K562 (cell line): ENCODE measurements around the gene TMEM209.

Source experiments
- CHD4 ChIP-seq: fragments of 200-600 bp; sonication (generic); IDR thresholded peaks from 3 replicates; pipeline ENCODE4 v1.6.1; 2012; ENCODE audit warnings: low read depth, mild to moderate bottlenecking, mixed read lengths, low read length, inconsistent platforms; ENCODE audit not compliant: insufficient read depth, insufficient replicate concordance, poor library complexity, severe bottlenecking
- CTCF ChIP-seq, 3 experiments: IDR thresholded peaks in 2 of 3; conservative IDR thresholded peaks in 1 of 3; 2 replicates each; pipeline ENCODE4 v1.5.1; 2011 to 2012; ENCODE audit warnings: low read length in 3 of 3, mild to moderate bottlenecking in 3 of 3, control low read depth in 2 of 3, improper control_type of control experiment in 1 of 3, inconsistent platforms in 1 of 3, low read depth in 1 of 3, mixed read lengths in 1 of 3, moderate library complexity in 1 of 3; ENCODE audit not compliant: insufficient read depth in 2 of 3
- GTF2A2 ChIP-seq: IDR thresholded peaks from 2 replicates; pipeline ENCODE4 v1.6.1; 2016; ENCODE audit warnings: mild to moderate bottlenecking, missing genetic modification characterization, missing compliant biosample characterization
- KLF16 ChIP-seq: IDR thresholded peaks from 2 replicates; pipeline ENCODE4 v1.6.1; 2016; ENCODE audit warnings: antibody characterized with exemption
- POLR2AphosphoS5 ChIP-seq: IDR thresholded peaks from 2 replicates; pipeline ENCODE4 v1.6.1; 2011; ENCODE audit warnings: mild to moderate bottlenecking, low read depth, low read length, moderate library complexity; ENCODE audit not compliant: control insufficient read depth, insufficient read depth
- RNF2 ChIP-seq: sonication (generic); IDR thresholded peaks from 2 replicates; pipeline ENCODE4 v1.6.1; 2016
- SP2 ChIP-seq: IDR thresholded peaks from 2 replicates; pipeline ENCODE4 v1.6.1; 2011; ENCODE audit warnings: mild to moderate bottlenecking, low read depth, low read length, moderate library complexity; ENCODE audit not compliant: poor library complexity, severe bottlenecking; ENCODE audit errors: extremely low read depth
- TCF7L2 ChIP-seq: fragments of 150-350 bp; IDR thresholded peaks from 2 replicates; pipeline ENCODE4 v1.6.1; 2016; ENCODE audit warnings: low read depth, mild to moderate bottlenecking, low read length, moderate library complexity
- USF2 ChIP-seq: sonication (generic); formaldehyde crosslinking; IDR thresholded peaks from 2 replicates; pipeline ENCODE4 v1.5.0; 2020; ENCODE audit warnings: missing genetic modification reagents
- ZNF41 ChIP-seq: fragments of 250-450 bp; sonication (Bioruptor Pico); conservative IDR thresholded peaks from 2 replicates; pipeline ENCODE4 v1.4.0; 2020; ENCODE audit warnings: mild to moderate bottlenecking

DNA sequence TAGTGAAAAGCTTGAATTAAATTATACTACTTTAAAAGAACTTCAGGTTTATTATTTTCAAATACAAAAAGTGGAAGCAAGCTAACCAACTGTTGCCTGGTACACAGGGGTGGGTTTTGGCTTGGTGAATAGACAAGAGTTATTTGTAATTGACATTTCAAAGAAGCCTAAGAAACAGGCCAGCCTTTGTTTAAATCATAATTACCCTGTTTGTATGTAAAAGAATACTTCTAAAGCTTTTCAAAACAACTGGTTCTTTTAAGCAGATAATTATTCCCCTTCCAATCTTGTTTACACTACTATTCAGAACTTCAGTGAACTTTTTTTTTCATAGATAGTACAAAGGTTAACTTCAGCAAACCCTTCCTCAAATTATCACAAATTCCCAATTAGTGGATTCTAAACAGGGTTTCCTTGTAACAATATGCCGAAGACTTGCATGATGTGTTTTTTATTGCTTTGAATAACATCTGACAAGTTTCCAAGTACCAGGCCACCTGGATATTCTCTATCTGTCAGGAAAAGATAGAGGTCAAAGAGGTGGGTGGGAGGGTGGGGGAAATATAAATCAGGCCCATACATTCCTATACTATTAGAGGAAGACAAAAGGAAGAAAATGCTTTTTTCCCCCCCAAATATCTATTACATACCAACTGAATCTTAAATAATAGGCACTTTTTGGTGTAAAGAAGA lies 22.8 kb upstream of the TMEM209 start:
- no peak for TF ChIP-seq RNF2
- TF ChIP-seq POLR2AphosphoS5 = no peak
- TF ChIP-seq GTF2A2 (tag) = no peak
- no peak for TF ChIP-seq KLF16
- TF ChIP-seq TCF7L2 = no peak
- TF ChIP-seq CHD4 = no peak
- no peak for TF ChIP-seq USF2
- TF ChIP-seq SP2 = no peak
- no peak for TF ChIP-seq CTCF (IDR thresholded peaks at IDR 0.05 in 2 of 3, conservative IDR thresholded peaks at IDR 0.05 in 1 of 3; ENCODE audit: insufficient read depth in 2 of 3, low read depth in 1 of 3, low read length in 3 of 3)
- TF ChIP-seq ZNF41 (CRISPR knock-in tag) = no peak
